MM.1S (cell line): ENCODE measurements around the gene OR5K2.

Experiments used
- CTCF ChIP-seq: fragments of 300-600 bp; sonication (generic); IDR thresholded peaks from 2 replicates; pipeline ENCODE4 v1.5.1; 2016; ENCODE audit warnings: antibody characterized with exemption, low read length, mixed read lengths
- EZH2 ChIP-seq: fragments of 300-600 bp; sonication (generic); optimal IDR thresholded peaks from 2 replicates; pipeline ENCODE3; 2017; ENCODE audit warnings: low read depth, mild to moderate bottlenecking, antibody characterized with exemption, low read length, mixed read lengths
- EZH2phosphoT487 ChIP-seq: fragments of 300-600 bp; sonication (generic); IDR thresholded peaks from 2 replicates; pipeline ENCODE4 v1.6.1; 2018; ENCODE audit warnings: antibody characterized with exemption, low read length

- TF ChIP-seq CTCF, result no peak
- TF ChIP-seq EZH2phosphoT487, result no peak
- no peak for TF ChIP-seq EZH2
These were observed 25.2 kb downstream of the OR5K2 start, which contains the start of gene CLDND1 for GRCh38 chr3:98522544-98523281.
